ENCODE results near the gene EPHA8. TPM values are rescaled to one million over a fixed set of nuclear protein-coding genes. Genes with fewer than 3 reads are reported as not detected.
A peak's percentile ranks its signal among the peaks of the same experiment; 100 is the strongest.

The EPHA8 gene
- total RNA-seq, 4 donors from 2014 or later, result not detected

DNA sequence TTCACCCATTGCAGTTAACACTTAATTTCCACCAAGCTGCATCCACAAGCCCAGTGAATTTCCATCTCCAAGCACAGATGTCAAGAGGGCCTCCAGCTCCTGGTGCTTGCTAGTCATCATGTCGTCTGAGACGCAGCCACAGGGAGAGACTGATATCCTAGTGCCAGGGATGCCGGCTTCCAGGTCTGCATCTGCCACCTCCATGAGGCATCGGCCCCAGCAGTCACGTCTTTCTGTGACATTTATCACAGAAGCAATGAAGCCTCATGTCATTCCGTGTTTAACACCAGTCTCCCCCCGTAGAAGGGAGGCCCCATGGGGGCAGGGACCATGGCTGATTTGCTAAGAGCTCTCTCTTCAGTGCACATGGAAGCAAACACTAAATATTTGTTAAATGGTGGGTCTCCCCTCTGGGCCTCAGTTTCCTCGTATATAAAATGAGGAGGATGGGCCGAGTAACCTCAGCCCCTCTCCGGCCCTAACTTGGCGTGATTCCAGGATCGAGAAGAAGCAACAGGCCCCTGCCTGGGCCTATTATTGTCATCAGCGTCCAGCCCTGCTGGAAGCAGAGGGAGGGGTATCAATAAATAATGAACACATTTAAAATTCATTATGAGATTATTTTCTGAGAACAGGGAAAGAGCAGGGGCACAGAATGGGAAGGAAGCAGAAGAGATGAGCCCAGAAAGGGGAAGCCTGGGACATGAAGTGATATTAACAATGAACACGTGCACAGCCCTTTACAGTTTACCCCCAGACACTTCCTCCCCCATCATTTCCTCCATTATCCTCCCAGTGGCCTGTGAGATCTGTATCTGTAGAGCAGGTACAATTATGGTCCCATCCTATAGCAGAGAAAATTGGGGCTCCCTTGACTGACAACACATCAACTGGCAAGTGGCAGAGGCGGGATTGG lies 88.9 kb downstream of the EPHA8 start:
- Histone ChIP-seq H3K36me3 (no peaks in the 10 kb centered on the region), H3K27me3 (peaks cover 0 to 63% (median 2%) of the 10 kb centered on the region in 4 donors), H3K27ac (replicated peaks in 1 of 4) (no peak overlapping the region), H3K4me3 (no peak overlapping the region), H3K9me3 (no peaks in the 10 kb centered on the region), H3K4me1 (no peaks in the 10 kb centered on the region)
- intact Hi-C loops (cut with DNase I), result no loop called here
- 77% methylated on average over 14 of the region's 15 CpGs for WGBS
- DNase-seq (ENCODE audit: extremely low spot score), result no peak
- TF ChIP-seq EP300 (IDR thresholded peaks at IDR 0.05), result no peak
- TF ChIP-seq CTCF (IDR thresholded peaks at IDR 0.05), result no peak
- TF ChIP-seq POLR2AphosphoS5 (IDR thresholded peaks at IDR 0.05), result no peak
- no peak for TF ChIP-seq POLR2A (IDR thresholded peaks at IDR 0.05; ENCODE audit: low read depth)

GRCh38 chr1:22652881-22653316 lies 89.6 kb downstream of the EPHA8 start, which contains the start of gene C1QB:
TSS of gene C1QB (plus strand) at chr1:22653236. CDS start at chr1:22659463, 6,227 bp downstream.
- H3K27me3 ChIP-seq, result peaks cover 0 to 61% (median 2%) of the 10 kb centered on the region in 4 donors
- no peak for DNase-seq (ENCODE audit: extremely low spot score)

More at GRCh38 chr1:22652881-22653316, 89.6 kb downstream of the EPHA8 start, which contains the start of gene C1QB:
- Histone ChIP-seq H3K9me3 (no peaks in the 10 kb centered on the region), H3K4me1 (no peaks in the 10 kb centered on the region), H3K27ac (replicated peaks in 1 of 4) (peak within 1 kb of the TSS in 2 of 4 donors; percentile 11 to 26), H3K4me3 (peak within 1 kb of the TSS; percentile 32 to 48 (median 32)), H3K36me3 (no peaks in the 10 kb centered on the region)
- TF ChIP-seq CTCF (IDR thresholded peaks at IDR 0.05) (no peak), POLR2A (IDR thresholded peaks at IDR 0.05; ENCODE audit: low read depth) (no peak), POLR2AphosphoS5 (IDR thresholded peaks at IDR 0.05) (peak in 1 of 2 donors; percentile 44), EP300 (IDR thresholded peaks at IDR 0.05) (no peak)
- intact Hi-C loops (cut with DNase I), result no loop called here
- WGBS, result 87% methylated on average over 10 of the region's 13 CpGs

Small RNA genes within 50 kb of the gene (small RNA-seq; reads per million reads assigned to genes)
- 0 reads per million in 3 donors for gene MIR6127

Other genes with a start within 250 kb of the EPHA8 start
- 10 to 100 TPM; 13.8 to 21.1 (median 18.4) TPM for gene ZBTB40, start 111.6 kb upstream of the EPHA8 start, total RNA-seq
- gene C1QA, start 73.1 kb downstream of the EPHA8 start, total RNA-seq, result 100 to 1,000 TPM; 132 to 359 (median 164) TPM
- 100 to 1,000 TPM; 171 to 311 (median 181) TPM for gene C1QC, start 80.1 kb downstream of the EPHA8 start, total RNA-seq
- gene C1QB, start 89.7 kb downstream of the EPHA8 start, total RNA-seq, result 100 to 1,000 TPM; 254 to 583 (median 288) TPM
- gene EPHB2, start 147.3 kb downstream of the EPHA8 start, total RNA-seq, result 1 to 10 TPM; 1.5 to 3.3 (median 1.9) TPM